ENCODE measurements around the gene MSLN.

Gene MSLN

DNA sequence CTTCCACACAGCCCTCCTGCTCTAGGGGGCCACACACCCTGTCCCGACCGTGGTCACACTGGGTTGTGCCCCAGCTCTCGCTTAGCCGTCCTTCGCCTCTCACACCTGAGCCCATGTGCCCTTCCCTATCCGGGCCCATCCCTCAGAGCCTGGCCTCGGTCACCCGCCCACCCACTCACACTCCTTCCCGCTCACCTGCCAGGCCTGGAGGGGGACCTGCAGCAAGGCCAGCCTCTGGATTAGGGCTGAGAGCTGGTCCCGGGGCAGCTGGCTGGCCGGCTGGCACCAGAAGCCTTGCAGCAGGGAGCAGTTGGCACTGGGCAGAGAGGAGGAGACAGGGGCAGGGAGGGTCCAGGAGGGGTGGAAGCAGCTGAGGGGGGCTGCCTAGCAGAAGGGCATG, 17.9 kb downstream of the MSLN start:
- POLR2A ChIA-PET: no interaction called here
- CTCF ChIA-PET: interaction anchor here (1.5 kb wide), 1 partner anchor 66 kb away, joined by 4 read pairs; no protein-coding TSS in a partner anchor

DNA sequence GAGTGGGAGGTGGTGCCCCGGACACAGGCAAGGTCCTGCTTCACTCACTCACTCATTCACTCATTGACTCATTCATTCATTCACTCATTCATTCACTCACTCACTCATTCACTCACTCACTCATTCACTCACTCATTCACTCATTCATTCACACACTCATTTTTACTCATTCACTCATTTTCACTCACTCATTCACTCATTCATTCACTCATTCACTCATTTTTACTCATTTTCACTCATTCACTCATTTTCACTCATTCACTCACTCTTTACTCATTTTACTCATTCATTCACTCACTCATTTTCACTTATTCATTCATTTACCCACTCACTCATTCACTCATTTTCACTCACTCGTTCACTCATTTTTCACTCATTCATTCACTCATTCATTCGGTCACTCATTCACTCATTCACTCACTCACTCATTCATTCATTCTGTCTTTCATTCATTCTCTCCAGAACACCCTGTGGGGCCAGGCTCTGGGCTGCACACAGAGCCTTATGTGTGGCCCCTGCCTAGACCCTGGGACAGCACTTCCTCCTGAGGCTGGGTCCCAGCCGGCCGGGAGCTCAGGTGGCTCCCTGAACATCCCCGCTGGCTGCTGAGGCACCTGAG, 18.5 kb downstream of the MSLN start:
- ChIA-PET CTCF (interaction anchor here (1.5 kb wide), 1 partner anchor 67 kb away, joined by 4 read pairs; no protein-coding TSS in a partner anchor), POLR2A (no interaction called here)
- TF ChIP-seq, protein P1, sequence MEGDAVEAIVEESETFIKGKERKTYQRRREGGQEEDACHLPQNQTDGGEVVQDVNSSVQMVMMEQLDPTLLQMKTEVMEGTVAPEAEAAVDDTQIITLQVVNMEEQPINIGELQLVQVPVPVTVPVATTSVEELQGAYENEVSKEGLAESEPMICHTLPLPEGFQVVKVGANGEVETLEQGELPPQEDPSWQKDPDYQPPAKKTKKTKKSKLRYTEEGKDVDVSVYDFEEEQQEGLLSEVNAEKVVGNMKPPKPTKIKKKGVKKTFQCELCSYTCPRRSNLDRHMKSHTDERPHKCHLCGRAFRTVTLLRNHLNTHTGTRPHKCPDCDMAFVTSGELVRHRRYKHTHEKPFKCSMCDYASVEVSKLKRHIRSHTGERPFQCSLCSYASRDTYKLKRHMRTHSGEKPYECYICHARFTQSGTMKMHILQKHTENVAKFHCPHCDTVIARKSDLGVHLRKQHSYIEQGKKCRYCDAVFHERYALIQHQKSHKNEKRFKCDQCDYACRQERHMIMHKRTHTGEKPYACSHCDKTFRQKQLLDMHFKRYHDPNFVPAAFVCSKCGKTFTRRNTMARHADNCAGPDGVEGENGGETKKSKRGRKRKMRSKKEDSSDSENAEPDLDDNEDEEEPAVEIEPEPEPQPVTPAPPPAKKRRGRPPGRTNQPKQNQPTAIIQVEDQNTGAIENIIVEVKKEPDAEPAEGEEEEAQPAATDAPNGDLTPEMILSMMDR (IDR thresholded peaks at IDR 0.05; ENCODE audit: control extremely low read depth, extremely low read depth, low read depth, missing control alignments): no peak
- DNase-seq (ENCODE audit: extremely low spot score): no peak

More for the DNA sequence above, 17.9 kb downstream of the MSLN start:
- TF ChIP-seq, protein P1 (IDR thresholded peaks at IDR 0.05; ENCODE audit: control extremely low read depth, extremely low read depth, low read depth, missing control alignments): no peak
- no peak for DNase-seq (ENCODE audit: extremely low spot score)

DNA sequence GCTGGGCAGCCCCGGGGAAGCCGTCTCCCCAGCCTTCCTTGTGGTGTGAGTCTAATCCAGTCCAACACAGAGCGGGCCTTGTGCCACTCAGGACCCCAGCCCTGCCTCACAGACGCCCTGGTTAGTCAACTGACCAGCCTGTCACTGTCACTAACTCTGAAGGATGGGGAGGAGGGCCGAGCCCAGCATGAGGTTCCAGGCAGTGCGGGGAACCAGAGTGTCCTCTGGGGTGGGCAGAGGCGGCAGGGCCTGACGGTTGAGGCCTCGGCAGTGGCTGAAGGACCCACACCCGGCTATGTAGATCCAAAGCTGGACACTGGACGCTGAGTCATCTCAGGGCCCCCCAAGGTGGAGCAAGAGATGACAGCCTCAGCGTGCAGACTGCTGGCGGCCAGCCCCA, 19.0 kb downstream of the MSLN start:
- TF ChIP-seq, protein P1 (IDR thresholded peaks at IDR 0.05; ENCODE audit: control extremely low read depth, extremely low read depth, low read depth, missing control alignments): no peak
- CTCF ChIA-PET: interaction anchor here (9.6 kb wide), 1 partner anchor 66 kb away, joined by 169 read pairs; the partner anchor contains the start of gene METRN
- POLR2A ChIA-PET: no interaction called here
- DNase-seq (ENCODE audit: extremely low spot score): no peak

DNA sequence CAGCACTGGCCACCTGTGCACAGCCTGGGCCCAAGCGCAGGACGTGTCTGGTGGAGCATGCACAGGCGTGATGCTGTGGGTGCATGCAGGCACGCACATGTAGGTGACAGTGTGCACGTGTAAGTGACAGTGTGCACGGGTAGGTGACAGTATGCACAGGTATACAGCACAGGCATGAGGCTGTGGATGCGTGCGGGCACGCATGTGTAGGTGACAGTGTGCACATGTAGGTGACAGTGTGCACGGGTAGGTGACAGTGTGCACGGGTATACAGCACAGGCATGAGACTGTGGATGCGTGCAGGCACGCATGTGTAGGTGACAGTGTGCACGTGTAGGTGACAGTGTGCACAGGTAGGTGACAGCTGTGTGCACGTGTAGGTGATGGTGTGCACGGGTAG, 19.8 kb downstream of the MSLN start:
- no peak for DNase-seq (ENCODE audit: extremely low spot score)
- TF ChIP-seq, protein P1 (IDR thresholded peaks at IDR 0.05; ENCODE audit: control extremely low read depth, extremely low read depth, low read depth, missing control alignments): no peak
- ChIA-PET CTCF (interaction anchor here (9.6 kb wide), 1 partner anchor 67 kb away, joined by 169 read pairs; the partner anchor contains the start of gene METRN), POLR2A (no interaction called here)

DNA sequence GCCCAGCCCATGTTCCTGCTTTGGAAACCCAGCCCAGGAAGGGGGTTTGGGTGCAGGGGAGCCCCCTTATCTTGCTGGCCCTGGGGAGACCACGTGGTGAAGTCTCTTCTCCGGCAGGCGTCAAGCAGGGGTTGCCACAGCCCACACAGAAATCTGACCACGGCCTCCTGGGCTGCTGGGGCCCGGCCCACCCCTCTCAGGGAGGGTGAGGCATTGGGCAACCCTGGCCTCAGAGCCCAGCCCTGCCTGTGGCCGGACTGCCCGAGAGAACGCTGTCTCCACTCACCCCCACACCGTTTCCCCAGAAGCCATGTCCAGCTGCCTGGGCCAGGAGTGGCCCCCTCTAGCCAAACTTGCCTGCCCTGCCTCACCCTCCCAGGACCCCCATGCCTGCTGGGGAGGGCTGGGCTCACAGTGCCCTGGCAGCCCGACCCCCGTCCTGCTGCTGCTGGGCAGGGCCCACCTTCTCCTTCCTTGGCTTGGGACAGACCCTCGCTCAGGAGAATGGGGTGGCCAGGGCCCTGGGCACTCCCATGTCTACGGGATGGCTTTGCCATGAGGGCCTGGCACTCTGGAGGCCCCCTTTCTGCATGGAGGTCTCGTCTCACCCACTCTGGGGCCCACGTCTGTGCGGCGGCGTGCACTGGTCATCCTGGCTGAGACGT, 20.9 kb downstream of the MSLN start:
- POLR2A ChIA-PET: no interaction called here

DNA sequence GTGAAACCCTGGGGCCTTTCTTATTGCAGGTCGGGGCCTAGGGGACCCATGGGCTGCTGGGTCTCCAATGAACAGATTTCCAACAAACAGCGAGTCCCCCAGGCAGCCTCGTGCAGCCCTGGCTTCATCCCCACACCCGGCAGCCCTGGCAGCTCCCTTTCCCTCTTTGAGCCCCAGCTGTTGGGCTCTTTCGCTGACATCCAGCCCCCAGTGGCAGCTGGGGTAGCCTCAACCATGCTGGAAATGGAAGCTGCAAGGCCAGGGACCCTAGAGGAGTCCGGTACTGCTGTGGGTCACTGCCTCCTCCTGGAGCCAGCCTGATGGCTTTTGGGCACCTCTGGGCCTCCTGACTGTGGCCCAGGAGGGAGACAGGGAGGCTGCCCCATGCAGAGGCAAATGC, 21.7 kb downstream of the MSLN start:
- no peak for DNase-seq (ENCODE audit: extremely low spot score)
- ChIA-PET CTCF (interaction anchor here (9.6 kb wide), 1 partner anchor 69 kb away, joined by 169 read pairs; the partner anchor contains the start of gene METRN), POLR2A (no interaction called here)

More for the DNA sequence above, 20.9 kb downstream of the MSLN start:
- CTCF ChIA-PET: interaction anchor here (9.6 kb wide), 1 partner anchor 68 kb away, joined by 169 read pairs; the partner anchor contains the start of gene METRN
- DNase-seq (ENCODE audit: extremely low spot score): no peak
- TF ChIP-seq, protein P1 (IDR thresholded peaks at IDR 0.05; ENCODE audit: control extremely low read depth, extremely low read depth, low read depth, missing control alignments): no peak

More for the DNA sequence above, 21.7 kb downstream of the MSLN start:
- TF ChIP-seq, protein P1 (IDR thresholded peaks at IDR 0.05; ENCODE audit: control extremely low read depth, extremely low read depth, low read depth, missing control alignments): no peak
